ENCODE results near the gene ARRDC3.

GRCh38 chr5:91386120-91386519, 3.0 kb upstream of the ARRDC3 start:
- TF ChIP-seq POLR2A (IDR thresholded peaks at IDR 0.05): no peak
- no peak for TF ChIP-seq CTCF (IDR thresholded peaks at IDR 0.05)
- TF ChIP-seq POLR2AphosphoS5 (IDR thresholded peaks at IDR 0.05; ENCODE audit: insufficient read depth in 1 of 2, low read depth in 1 of 2): no peak
